ENCODE results near the gene MAPK9. TPM values are rescaled to one million over a fixed set of nuclear protein-coding genes. Genes with fewer than 3 reads are reported as not detected.

Gene MAPK9
- polyA plus RNA-seq, 3 donors: 9.7 to 19.6 (median 16.2) TPM

GRCh38 chr5:180216646-180217171, 75.2 kb downstream of the MAPK9 start:
- H3K27ac ChIP-seq (ENCODE audit: low read depth in 1 of 2, low read length in 2 of 2): no peak overlapping the region
- H2AFZ ChIP-seq (ENCODE audit: insufficient read depth, low read depth, low read length, poor library complexity, severe bottlenecking): no peak overlapping the region
- no peaks in the 10 kb centered on the region for H3K79me2 ChIP-seq (ENCODE audit: insufficient read depth, low read length)
- peaks cover 3% of the 10 kb centered on the region for H3K4me1 Mint-ChIP-seq
- intact Hi-C loops (cut with micrococcal nuclease): no loop called here
- TF ChIP-seq CTCF (IDR thresholded peaks at IDR 0.05): no peak
- H3K9ac ChIP-seq (ENCODE audit: insufficient read depth, low read length, poor library complexity, severe bottlenecking): no peak overlapping the region
- H3K36me3 ChIP-seq (replicated peaks in 1 of 2; ENCODE audit: control insufficient read depth in 1 of 2, insufficient read depth in 2 of 2, low read length in 2 of 2): no peaks in the 10 kb centered on the region
- no peak overlapping the region for H3K4me3 ChIP-seq (replicated peaks in 1 of 3; ENCODE audit: low read depth in 2 of 3, low read length in 3 of 3)
- peaks cover 35 to 40% of the 10 kb centered on the region in 2 donors for H3K9me3 ChIP-seq (replicated peaks in 1 of 2; ENCODE audit: control insufficient read depth in 1 of 2, insufficient read depth in 1 of 2, low read length in 2 of 2)
- no peaks in the 10 kb centered on the region for H4K20me1 ChIP-seq (ENCODE audit: insufficient read depth, low read length)
- H3K36me3 Mint-ChIP-seq: no peaks in the 10 kb centered on the region
- peaks cover 6 to 19% (median 6%) of the 10 kb centered on the region in 3 donors for H3K27me3 Mint-ChIP-seq (ENCODE audit: low read depth in 3 of 3)
- H3K27me3 ChIP-seq (ENCODE audit: control insufficient read depth in 2 of 2, insufficient read depth in 2 of 2, low read length in 2 of 2): no peaks in the 10 kb centered on the region
- peaks cover 16 to 49% (median 44%) of the 10 kb centered on the region in 7 donors for H3K9me3 Mint-ChIP-seq
- no peak overlapping the region for H3K27ac Mint-ChIP-seq
- WGBS (ENCODE audit: insufficient coverage): 84% methylated on average over 9 of the region's 15 CpGs
- H3K4me2 ChIP-seq (replicated peaks; ENCODE audit: extremely low read depth, low read length, poor library complexity, severe bottlenecking): no peak overlapping the region
- H3K4me1 ChIP-seq (ENCODE audit: control insufficient read depth in 1 of 2, insufficient read depth in 2 of 2, low read length in 2 of 2): no peaks in the 10 kb centered on the region
- no peak overlapping the region for H3K4me3 Mint-ChIP-seq
- no peak for DNase-seq

- peaks cover 3% of the 10 kb centered on the region for H3K4me1 Mint-ChIP-seq
Observed at GRCh38 chr5:180215783-180216630, 75.9 kb downstream of the MAPK9 start.

More at GRCh38 chr5:180215783-180216630, 75.9 kb downstream of the MAPK9 start:
- H3K9ac ChIP-seq (ENCODE audit: insufficient read depth, low read length, poor library complexity, severe bottlenecking): no peak overlapping the region
- no peaks in the 10 kb centered on the region for H3K36me3 ChIP-seq (replicated peaks in 1 of 2; ENCODE audit: control insufficient read depth in 1 of 2, insufficient read depth in 2 of 2, low read length in 2 of 2)
- no peaks in the 10 kb centered on the region for H3K27me3 ChIP-seq (ENCODE audit: control insufficient read depth in 2 of 2, insufficient read depth in 2 of 2, low read length in 2 of 2)
- TF ChIP-seq CTCF (IDR thresholded peaks at IDR 0.05): no peak
- H3K79me2 ChIP-seq (ENCODE audit: insufficient read depth, low read length): no peaks in the 10 kb centered on the region
- peaks cover 29 to 33% of the 10 kb centered on the region in 2 donors for H3K9me3 ChIP-seq (replicated peaks in 1 of 2; ENCODE audit: control insufficient read depth in 1 of 2, insufficient read depth in 1 of 2, low read length in 2 of 2)
- no peak overlapping the region for H3K27ac Mint-ChIP-seq
- no peak for DNase-seq
- H4K20me1 ChIP-seq (ENCODE audit: insufficient read depth, low read length): no peaks in the 10 kb centered on the region
- no peak overlapping the region for H3K4me2 ChIP-seq (replicated peaks; ENCODE audit: extremely low read depth, low read length, poor library complexity, severe bottlenecking)
- WGBS (ENCODE audit: insufficient coverage): 92% methylated on average over 29 of the region's 34 CpGs
- no peak overlapping the region for H3K4me3 Mint-ChIP-seq
- intact Hi-C loops (cut with micrococcal nuclease): no loop called here
- H3K27ac ChIP-seq (ENCODE audit: low read depth in 1 of 2, low read length in 2 of 2): no peak overlapping the region
- H3K4me3 ChIP-seq (replicated peaks in 1 of 3; ENCODE audit: low read depth in 2 of 3, low read length in 3 of 3): no peak overlapping the region
- H3K9me3 Mint-ChIP-seq: peaks cover 16 to 44% (median 39%) of the 10 kb centered on the region in 7 donors
- no peaks in the 10 kb centered on the region for H3K36me3 Mint-ChIP-seq
- no peak overlapping the region for H2AFZ ChIP-seq (ENCODE audit: insufficient read depth, low read depth, low read length, poor library complexity, severe bottlenecking)
- H3K27me3 Mint-ChIP-seq (ENCODE audit: low read depth in 3 of 3): peaks cover 6 to 22% (median 6%) of the 10 kb centered on the region in 3 donors
- H3K4me1 ChIP-seq (ENCODE audit: control insufficient read depth in 1 of 2, insufficient read depth in 2 of 2, low read length in 2 of 2): no peaks in the 10 kb centered on the region

Measured in CD14-positive monocyte (primary cell).